Effector memory CD4-positive, alpha-beta T cell (primary cell): ENCODE results near the gene TRIM31.

Experiments
- DNase-seq, 3 donors: peaks; one replicate each; pipeline ENCODE4 v3.0.0-alpha.2; 2020
- H3K27ac ChIP-seq: 2 replicates; pipeline ENCODE4 v1.7.0; 2013; ENCODE audit warnings: mild to moderate bottlenecking, low read length, moderate library complexity; ENCODE audit not compliant: insufficient read depth, poor library complexity, severe bottlenecking
- H3K27me3 ChIP-seq: replicated peaks from 2 replicates; pipeline ENCODE4 v1.7.0; 2013; ENCODE audit warnings: mild to moderate bottlenecking, low read length; ENCODE audit not compliant: insufficient read depth, control insufficient read depth, poor library complexity, severe bottlenecking
- H3K36me3 ChIP-seq: 2 replicates; pipeline ENCODE4 v1.7.0; 2013; ENCODE audit warnings: mild to moderate bottlenecking, low read length, moderate library complexity; ENCODE audit not compliant: control insufficient read depth, insufficient read depth
- H3K4me1 ChIP-seq: 2 replicates; pipeline ENCODE4 v1.7.0; 2013; ENCODE audit warnings: low read length, mild to moderate bottlenecking; ENCODE audit not compliant: control insufficient read depth, insufficient read depth, poor library complexity, severe bottlenecking
- H3K4me3 ChIP-seq: 2 replicates; pipeline ENCODE4 v1.7.0; 2013; ENCODE audit warnings: low read length, low read depth, mild to moderate bottlenecking; ENCODE audit not compliant: insufficient read depth, poor library complexity, severe bottlenecking
- H3K9me3 ChIP-seq: 2 replicates; pipeline ENCODE4 v1.7.0; 2013; ENCODE audit warnings: mild to moderate bottlenecking, low read length, moderate library complexity; ENCODE audit not compliant: control insufficient read depth

TRIM31 gene

GRCh38 chr6:30155520-30156261, 42.8 kb upstream of the TRIM31 start:
- H3K36me3 ChIP-seq = no peaks in the 10 kb centered on the region
- no peaks in the 10 kb centered on the region for H3K9me3 ChIP-seq
- no peak for DNase-seq
- H3K27ac ChIP-seq = no peak overlapping the region
- H3K27me3 ChIP-seq = no peaks in the 10 kb centered on the region
- no peak overlapping the region for H3K4me3 ChIP-seq
- H3K4me1 ChIP-seq = no peaks in the 10 kb centered on the region

GRCh38 chr6:30154709-30155519, 42.0 kb upstream of the TRIM31 start:
- Histone ChIP-seq H3K36me3 (no peaks in the 10 kb centered on the region), H3K27ac (no peak overlapping the region), H3K27me3 (no peaks in the 10 kb centered on the region), H3K4me1 (no peaks in the 10 kb centered on the region), H3K9me3 (no peaks in the 10 kb centered on the region), H3K4me3 (no peak overlapping the region)
- no peak for DNase-seq

- no peaks in the 10 kb centered on the region for H3K27me3 ChIP-seq
- no peaks in the 10 kb centered on the region for H3K9me3 ChIP-seq
- no peaks in the 10 kb centered on the region for H3K4me1 ChIP-seq
- H3K36me3 ChIP-seq = no peaks in the 10 kb centered on the region
- H3K27ac ChIP-seq = no peak overlapping the region
- DNase-seq = no peak
- H3K4me3 ChIP-seq = no peak overlapping the region
These were observed 41.2 kb upstream of the TRIM31 start for GRCh38 chr6:30154061-30154460.

- no peak for DNase-seq
- H3K4me3 ChIP-seq = no peak overlapping the region
- no peaks in the 10 kb centered on the region for H3K27me3 ChIP-seq
- H3K36me3 ChIP-seq = no peaks in the 10 kb centered on the region
- H3K9me3 ChIP-seq = no peaks in the 10 kb centered on the region
- H3K27ac ChIP-seq = no peak overlapping the region
- no peaks in the 10 kb centered on the region for H3K4me1 ChIP-seq
These were observed 40.2 kb upstream of the TRIM31 start for GRCh38 chr6:30152910-30153610.

GRCh38 chr6:30152016-30152673, 39.3 kb upstream of the TRIM31 start:
- Histone ChIP-seq H3K27me3 (peaks cover under 1% of the 10 kb centered on the region), H3K36me3 (no peaks in the 10 kb centered on the region)

GRCh38 chr6:30151580-30151979, 38.7 kb upstream of the TRIM31 start:
- Histone ChIP-seq H3K9me3 (no peaks in the 10 kb centered on the region), H3K36me3 (no peaks in the 10 kb centered on the region), H3K4me1 (no peaks in the 10 kb centered on the region), H3K4me3 (no peak overlapping the region), H3K27ac (no peak overlapping the region), H3K27me3 (peaks cover 3% of the 10 kb centered on the region)
- DNase-seq = no peak

More at GRCh38 chr6:30152016-30152673, 39.3 kb upstream of the TRIM31 start:
- Histone ChIP-seq H3K4me3 (no peak overlapping the region), H3K9me3 (no peaks in the 10 kb centered on the region), H3K27ac (no peak overlapping the region), H3K4me1 (no peaks in the 10 kb centered on the region)
- DNase-seq = no peak

GRCh38 chr6:30150671-30151395, 37.9 kb upstream of the TRIM31 start:
- peaks cover 3% of the 10 kb centered on the region for H3K27me3 ChIP-seq
- H3K36me3 ChIP-seq = no peaks in the 10 kb centered on the region
- no peak overlapping the region for H3K4me3 ChIP-seq
- no peaks in the 10 kb centered on the region for H3K4me1 ChIP-seq
- no peak for DNase-seq
- H3K9me3 ChIP-seq = no peaks in the 10 kb centered on the region
- H3K27ac ChIP-seq = no peak overlapping the region

- DNase-seq = no peak
- Histone ChIP-seq H3K4me1 (no peaks in the 10 kb centered on the region), H3K27me3 (peaks cover 3% of the 10 kb centered on the region), H3K27ac (no peak overlapping the region), H3K9me3 (no peaks in the 10 kb centered on the region), H3K36me3 (no peaks in the 10 kb centered on the region), H3K4me3 (no peak overlapping the region)
These were observed 37.1 kb upstream of the TRIM31 start for GRCh38 chr6:30149858-30150550.

GRCh38 chr6:30149234-30149633, 36.3 kb upstream of the TRIM31 start:
- H3K27me3 ChIP-seq = peaks cover 3% of the 10 kb centered on the region
- no peaks in the 10 kb centered on the region for H3K4me1 ChIP-seq
- H3K9me3 ChIP-seq = no peaks in the 10 kb centered on the region
- H3K4me3 ChIP-seq = no peak overlapping the region
- H3K27ac ChIP-seq = no peak overlapping the region
- H3K36me3 ChIP-seq = no peaks in the 10 kb centered on the region
- no peak for DNase-seq
